HT1080 (cell line): ENCODE results near the gene PHACTR4. TPM values are rescaled to one million over a fixed set of nuclear protein-coding genes. Genes with fewer than 3 reads are reported as not detected.
A peak's percentile ranks its signal among the peaks of the same experiment; 100 is the strongest.

Experiments
- DNase-seq: peaks from one replicate; pipeline ENCODE4 v3.0.0-alpha.2; 2015; ENCODE audit warnings: low read depth
- total RNA-seq: library from RNA; depleted of rRNA; stranded (reverse); fragments of >200 nt; shearing (Covaris generic); gene quantifications from 2 replicates; pipeline ENCODE4 v1.2.3, GENCODE V29; 2014

The PHACTR4 gene
- total RNA-seq, 1 experiment from 2014 or later = 15.6 TPM

DNA sequence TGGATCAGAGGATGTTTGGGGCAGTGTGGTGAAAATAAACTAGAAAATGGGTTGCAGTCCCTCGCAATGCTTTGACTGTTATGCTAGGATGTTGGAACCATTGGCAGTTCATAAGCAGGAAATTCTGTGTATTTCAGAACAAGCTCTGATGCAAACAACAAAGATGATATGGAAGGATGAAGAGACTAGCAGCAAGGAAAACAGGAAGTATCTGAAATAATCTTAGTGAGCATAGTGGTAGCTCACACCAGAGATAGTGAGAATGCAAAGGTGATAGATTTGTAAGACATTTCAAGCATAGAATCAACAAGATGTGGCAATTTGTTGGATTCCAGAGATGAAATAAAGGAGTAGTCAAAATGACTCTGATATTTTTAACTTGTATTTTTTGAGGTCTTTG, 125.2 kb downstream of the PHACTR4 start:
- no peak for DNase-seq

DNA sequence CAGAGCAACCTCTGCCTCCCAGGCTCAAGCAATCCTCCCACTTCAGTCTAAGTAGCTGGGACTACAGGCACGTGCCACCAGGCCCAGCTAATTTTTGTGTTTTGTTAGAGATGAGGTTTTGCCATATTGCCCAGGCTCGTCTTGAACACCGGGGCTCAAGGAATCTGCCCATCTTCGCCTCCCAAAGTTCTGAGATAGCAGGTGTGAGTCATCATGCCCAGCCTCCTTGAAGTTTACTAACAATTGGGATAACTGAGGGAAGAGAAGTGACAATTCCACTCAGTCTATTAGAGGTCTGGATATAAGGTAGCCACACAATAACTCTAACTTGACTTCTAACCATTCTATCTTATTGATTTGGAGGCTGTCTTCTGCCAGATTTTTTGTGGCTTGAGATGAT, 130.0 kb downstream of the PHACTR4 start:
- DNase-seq = no peak

DNA sequence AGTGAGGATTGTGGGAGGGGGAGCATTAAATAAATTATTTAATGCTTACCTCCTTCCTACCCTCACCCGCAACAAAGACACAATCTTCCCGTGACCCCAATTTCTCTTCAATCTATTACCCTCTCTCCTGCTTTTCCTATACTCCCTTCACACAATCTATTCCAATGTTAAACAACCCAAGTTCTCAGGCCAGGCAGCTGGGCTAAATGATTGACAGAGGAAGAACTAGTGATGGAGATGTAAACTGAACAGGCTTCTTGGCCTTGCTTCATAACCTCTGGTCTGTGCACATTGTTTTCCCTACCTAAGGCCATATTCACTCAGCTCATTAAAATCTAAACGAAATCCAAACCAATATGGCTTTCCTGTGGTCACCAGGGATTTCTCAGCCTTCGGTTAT, 132.4 kb downstream of the PHACTR4 start:
- no peak for DNase-seq

DNA sequence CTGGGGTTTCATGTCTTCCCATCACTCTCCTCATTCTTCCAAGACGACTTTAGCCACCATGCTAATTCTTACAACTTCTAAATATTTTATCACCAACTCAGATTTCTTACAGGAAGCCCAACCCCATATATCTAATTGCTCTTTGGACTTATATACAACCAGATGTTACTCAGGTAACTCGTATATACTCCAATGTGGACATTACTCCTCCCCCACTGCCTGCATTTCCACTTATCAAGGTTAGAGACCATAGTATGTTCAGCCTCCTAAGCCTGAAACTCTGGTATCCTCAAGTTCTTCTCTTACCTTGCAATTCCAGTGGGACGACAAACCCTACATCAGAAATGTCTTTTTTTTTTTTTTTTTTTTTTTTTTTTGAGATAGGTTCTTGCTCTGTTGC, 133.6 kb downstream of the PHACTR4 start:
- DNase-seq = no peak

DNA sequence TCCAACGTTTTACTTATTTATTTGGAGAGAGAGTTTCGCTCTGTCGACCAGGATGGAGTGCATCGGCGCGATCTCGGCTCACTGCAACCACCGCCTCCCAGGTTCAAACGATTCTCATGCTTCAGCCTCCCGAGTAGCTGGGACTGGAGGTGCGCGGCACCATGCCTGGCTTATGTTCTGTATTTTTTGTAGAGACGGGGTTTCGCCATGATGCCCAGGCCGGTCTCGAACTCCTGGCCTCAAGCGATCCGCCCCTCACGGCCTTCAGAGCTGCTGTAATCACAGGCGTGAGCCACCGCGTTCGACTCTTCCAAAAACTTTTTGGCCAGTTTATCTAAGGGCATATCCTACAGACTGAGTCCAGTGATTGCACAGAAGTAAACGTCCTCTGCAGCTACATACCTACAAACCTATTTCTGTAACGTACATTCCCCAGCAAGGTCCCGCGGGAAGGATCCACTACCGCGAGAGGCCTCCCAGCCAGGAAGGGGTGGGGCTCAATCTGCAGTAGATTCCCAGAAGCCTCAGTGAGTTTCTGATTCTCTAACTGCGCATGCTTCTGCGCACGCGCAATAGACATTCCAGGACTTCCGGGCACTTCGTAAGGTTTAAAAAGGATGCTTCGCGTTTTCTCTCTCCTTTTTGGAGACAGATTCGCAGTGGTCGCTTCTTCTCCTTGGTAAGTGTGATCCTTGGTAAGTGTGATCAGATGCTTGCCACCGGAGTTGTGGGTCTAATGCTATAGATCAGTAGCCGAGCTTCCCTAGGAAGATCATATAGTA, 136.1 kb downstream of the PHACTR4 start, which contains the start of gene RCC1:
Gene RCC1, plus strand, starts transcription at position 638 of the 782 bp plus-strand sequence. CDS start 23,824 bp downstream, outside the sequence.
- DNase-seq = peak; percentile 96

DNA sequence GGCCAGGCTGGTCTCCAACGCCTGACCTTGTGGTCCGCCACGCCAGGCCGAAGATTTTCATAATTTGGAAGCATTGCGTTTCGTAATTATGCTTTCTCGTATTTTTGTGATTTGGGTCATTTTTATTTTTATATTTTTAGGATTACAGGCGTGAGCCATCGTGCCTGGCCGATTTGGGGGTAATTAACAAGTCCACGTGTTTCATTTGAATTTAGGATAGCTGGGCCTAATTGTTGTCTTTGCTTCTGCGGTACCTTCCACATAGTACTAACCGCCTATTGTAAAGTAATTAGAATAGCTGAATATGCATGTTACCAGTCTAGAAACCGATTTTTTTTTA, 137.3 kb downstream of the PHACTR4 start:
- DNase-seq = peak; percentile 22

DNA sequence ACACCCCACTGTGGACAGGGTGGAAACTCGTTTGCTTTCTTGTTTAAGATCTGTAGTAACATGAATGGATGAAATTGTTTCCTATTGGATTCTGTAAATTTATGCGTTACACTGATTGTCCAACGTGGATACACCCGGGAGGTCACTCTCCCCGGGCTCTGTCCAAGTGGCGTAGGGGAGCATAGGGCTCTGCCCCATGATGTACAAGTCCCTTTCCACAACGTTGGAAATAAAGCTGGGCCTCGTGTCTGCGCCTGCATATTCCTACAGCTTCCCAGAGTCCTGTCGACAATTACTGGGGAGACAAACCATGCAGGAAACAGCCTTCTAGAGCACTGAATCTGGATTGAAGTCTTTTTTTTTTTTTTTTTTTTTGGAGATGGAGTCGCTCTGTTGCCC, 137.7 kb downstream of the PHACTR4 start:
- peak; percentile 41 for DNase-seq

DNA sequence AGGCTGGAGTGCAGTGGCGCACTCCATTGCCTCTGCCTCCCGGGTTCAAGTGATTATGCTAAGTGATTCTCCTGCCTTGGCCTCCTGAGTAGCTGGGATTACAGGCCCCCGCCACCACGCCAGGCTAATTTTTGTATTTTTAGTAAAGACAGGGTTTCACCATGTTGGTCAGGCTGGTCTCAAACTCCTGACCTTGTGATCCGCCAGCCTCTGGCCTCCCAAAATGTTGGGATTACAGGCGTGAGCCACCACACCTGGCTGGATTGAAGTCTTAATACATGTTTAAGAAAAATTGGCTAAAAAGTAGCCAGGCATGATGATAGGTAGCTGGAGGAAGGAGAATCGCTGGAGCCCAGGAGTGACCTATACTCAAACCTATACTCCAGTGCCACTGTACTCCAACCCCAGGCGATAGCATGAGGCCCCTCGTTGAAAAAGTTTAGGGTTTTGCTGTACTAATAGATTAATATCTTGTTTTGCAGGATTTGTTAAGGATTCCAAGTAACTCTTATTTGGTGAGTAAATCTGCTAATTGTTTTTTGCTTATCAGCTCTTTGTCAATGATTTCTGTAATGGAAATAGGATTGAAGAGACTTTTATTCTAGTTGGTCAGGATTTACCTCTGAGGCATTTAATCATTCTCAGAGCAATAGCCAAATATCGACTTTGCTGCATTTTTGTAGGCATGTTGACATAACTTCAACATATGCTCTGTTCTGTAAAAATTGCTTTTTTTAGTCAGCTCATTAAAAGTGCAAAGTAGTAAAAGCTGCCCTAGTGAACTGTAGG, 138.3 kb downstream of the PHACTR4 start:
- DNase-seq = peak; percentile 27

DNA sequence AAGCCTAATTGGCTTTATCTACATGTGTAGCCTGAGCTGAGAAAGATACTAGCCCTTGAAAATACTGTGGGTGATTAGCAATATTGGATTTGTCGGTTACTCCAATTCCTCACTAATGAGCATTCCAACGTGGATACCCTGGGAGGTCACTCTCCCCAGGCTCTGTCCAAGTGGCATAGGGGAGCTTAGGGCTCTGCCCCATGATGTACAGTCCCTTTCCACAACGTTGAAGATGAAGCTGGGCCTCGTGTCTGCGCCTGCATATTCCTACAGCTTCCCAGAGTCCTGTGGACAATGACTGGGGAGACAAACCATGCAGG, 138.9 kb downstream of the PHACTR4 start:
- DNase-seq = peak; percentile 40

DNA sequence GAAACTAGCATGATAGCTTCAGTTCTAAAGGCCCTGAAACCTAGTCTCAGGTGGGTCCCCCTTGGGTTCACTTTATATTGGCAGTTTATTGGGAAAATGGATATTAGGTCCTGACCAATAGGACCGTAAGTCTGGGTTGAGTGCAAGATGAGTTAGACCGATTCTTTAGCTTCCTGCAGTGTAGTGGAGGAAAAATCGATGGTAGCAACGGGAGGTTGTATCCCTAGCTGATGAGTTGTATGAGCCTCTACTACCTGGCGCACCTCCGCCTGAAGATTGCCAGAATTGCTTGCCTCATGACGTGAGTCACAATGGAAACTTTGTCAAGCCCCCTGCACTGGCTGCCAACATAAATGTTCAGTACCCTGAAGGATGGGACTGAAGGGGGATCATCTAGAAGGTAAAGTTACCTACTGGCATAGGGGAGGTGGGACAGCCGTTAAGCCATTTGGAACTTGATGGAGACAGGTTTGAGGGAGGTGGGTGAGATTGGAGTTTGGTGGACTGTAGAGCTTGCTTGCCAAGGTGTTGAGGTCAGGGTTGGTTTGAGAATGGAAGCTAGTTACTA, 140.2 kb downstream of the PHACTR4 start:
- DNase-seq = no peak

DNA sequence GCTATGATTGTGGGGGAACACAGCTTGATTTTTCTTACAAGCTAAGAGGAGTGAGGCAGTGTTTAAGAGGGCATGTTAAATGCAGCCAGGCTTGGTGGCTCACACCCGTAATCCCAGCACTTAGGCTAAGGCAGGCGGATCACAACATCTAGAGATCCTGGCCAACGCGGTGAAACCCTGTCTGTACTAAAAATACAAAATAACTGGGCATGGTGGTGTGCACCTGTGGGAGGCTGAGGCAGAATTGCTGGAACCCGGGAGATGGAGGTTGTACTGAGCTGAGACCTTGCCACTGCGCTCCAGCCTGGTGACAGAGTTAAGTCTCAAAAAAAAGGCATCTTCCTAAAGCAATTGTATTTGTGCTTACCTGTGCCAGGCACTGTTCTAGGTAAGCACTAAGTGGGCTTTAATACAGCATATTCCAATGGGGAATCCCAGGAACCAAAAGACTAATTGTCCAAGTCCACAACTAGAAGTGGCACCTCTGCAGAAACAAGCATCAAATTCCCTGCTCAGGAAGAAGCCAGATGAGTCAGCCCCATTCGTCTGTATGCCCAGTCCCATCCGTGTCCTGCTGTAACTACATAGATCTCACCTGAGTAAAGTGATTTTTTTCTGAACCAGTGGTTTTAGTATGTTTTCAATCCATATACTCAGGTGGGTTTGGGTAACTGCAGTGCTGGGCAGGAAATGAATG, 140.9 kb downstream of the PHACTR4 start:
- no peak for DNase-seq

DNA sequence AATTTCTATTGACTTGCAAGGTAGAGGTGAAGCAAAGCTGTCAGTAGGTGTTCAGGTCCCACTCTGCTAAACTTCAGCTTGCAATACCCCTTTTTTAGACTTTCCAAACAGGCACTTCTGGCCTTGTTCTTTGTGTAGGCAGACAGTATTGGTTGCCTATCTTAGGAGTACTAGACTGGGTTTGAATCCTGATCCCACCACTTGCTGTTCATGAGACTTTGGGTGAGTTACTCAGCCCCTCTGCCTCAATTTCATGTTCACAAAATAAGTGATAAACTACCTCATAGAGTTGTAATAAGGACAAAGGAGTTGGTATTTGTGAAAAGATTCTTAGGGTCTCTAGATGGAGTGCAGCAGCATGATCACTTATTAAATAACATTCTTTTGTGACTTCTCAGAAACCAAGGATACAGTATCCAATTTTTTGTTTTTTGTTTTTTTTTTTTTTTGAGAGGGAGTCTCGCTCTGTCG, 141.5 kb downstream of the PHACTR4 start:
- peak; percentile 86 for DNase-seq

DNA sequence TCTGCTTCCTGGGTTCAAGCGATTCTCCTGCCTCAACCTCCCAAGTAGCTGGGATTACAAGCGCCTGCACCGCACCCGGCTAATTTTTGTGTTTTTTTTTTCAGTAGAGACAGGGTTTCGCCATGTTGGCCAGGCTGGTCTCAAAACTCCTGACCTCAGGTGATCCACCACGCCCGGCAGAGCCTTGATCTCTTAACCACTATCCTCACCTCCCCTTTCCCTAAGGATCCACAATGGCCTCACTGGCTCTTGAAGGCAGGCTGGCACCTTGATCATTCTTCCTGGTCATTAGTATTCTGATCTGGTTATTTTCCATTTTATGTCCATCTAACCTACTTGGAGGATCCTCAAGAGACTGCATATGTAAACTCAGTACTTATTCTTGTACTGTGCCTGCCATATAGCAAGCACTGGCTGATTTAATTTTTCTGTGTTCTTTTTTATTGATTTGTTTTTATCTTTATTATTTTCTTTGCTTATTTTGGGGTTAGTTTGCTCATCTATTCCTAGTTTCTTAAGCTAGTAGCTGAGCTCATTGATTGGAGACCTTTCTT, 142.6 kb downstream of the PHACTR4 start:
- DNase-seq = peak; percentile 65

DNA sequence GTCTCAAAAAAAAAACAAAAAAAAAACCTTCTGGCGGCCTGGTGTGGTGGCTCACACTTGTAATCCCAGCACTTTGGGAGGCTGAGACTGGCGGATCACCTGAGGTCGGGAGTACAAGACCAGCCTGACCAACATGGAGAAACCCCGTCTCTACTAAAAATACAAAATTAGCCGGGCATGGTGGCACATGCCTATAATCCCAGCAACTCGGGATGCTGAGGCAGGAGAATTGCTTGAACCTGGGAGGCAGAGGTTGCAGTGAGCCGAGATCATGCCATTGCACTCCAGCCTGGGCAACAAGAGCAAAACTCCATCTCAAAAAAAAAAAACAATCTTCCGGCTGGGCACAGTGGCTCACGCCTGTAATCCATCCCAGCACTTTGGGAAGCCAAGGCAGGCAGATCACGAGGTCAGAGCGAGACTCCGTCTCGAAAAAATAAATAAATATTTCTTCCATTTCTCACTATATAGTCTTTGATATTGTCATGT, 144.9 kb downstream of the PHACTR4 start:
- DNase-seq = peak; percentile 67

DNA sequence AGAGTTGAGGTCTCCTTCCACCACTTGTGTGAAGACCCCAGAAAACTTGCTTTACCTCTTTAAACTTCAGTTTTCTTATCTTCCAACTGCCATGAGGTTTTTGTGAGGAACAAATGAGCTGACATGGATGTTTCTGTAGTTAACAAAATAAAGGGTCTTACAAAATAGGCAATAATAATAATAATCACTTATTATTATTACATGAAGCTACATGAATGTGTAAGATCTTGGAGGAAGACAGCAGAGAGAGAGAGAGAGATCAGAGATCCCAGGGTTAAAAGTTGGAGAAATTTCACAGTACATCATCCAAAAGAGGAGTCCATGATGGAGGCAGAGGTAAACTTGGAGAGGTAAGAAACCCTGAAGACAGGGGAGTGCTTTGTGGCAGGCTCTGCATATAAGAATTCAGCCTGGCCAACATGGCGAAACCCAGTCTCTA, 147.0 kb downstream of the PHACTR4 start:
- peak; percentile 32 for DNase-seq

DNA sequence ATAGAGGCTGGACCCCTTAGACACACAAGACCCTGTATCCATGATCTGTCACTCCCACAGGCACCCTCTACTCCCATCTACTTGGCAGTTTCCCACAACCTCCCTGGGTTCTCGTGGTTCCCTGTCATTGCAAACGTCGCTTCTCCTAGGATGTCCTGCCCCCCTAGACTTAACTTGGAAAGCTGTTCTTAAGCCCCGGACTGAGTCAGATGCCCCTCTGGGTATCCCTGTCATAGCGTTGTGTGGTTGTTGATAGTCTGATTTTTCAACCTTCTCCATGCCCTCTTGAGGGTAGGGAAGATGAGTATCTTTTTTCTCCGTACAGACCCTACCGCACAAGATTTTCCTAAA, 148.1 kb downstream of the PHACTR4 start:
- no peak for DNase-seq

DNA sequence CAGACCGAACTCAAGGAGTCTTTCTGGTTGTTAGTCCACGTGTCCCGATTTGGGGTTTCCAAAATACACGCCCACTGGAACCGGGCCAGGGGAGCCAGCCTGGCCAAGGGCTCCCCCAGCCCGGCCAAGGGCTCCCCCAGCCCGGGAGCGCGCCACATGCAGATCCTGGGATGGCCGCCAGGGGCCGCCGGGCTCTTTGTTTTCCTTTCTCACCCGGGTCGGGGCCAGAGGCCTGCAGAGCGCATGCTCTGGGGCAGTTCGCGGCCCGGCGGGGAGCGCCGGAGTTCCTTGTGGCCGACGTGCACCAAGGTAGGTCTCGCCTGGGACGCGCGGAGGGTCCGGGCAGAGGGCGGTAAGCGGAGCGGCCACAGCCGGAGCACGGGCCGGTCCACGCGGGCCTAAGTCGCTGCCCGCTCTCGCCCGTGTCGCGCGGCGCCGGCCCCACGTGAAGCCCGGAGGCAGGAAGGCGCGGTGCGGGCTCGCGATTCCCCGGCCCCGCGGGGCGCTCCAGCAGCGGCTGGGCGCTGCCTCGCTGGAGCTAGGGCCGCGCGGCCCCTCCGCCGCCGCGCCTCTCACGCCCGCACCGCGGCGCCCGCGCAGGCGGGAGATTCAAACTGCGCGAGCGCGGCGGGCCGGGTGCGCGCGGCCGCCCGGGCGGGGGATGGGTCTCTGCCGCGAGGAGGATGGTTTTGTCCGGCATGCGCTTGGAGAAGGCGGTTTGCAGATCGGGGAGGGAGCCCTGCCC, 148.6 kb downstream of the PHACTR4 start:
- DNase-seq = peak; percentile 85

DNA sequence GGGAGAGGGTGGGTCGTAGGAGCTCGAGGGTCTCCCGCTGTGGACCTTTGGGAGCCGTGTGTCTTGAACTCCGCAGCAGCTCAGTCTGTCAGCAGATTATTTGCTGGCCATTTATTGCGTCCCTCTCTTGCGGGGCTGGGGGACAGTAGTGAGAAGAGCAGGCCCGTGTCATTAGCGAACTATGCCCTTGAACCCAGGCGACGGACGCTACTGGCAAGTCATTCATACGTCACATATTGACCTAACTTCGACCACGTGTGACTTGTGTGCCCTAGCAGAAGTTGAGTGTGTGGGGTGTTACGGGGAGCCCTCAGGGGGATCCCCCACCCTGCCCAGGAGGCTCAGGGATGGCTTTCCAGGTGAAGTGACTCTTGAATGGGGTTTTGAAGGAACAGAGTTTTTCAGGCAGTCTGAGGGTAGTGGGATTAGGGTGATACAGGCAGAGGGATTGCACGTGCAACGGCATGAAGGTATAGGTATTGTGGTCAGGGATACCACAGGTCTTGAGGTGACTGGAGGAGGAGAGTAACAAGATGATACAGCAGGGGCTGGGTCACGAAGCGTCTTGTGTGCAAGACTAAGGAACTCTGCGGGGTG, 149.3 kb downstream of the PHACTR4 start:
- peak; percentile 50 for DNase-seq

DNA sequence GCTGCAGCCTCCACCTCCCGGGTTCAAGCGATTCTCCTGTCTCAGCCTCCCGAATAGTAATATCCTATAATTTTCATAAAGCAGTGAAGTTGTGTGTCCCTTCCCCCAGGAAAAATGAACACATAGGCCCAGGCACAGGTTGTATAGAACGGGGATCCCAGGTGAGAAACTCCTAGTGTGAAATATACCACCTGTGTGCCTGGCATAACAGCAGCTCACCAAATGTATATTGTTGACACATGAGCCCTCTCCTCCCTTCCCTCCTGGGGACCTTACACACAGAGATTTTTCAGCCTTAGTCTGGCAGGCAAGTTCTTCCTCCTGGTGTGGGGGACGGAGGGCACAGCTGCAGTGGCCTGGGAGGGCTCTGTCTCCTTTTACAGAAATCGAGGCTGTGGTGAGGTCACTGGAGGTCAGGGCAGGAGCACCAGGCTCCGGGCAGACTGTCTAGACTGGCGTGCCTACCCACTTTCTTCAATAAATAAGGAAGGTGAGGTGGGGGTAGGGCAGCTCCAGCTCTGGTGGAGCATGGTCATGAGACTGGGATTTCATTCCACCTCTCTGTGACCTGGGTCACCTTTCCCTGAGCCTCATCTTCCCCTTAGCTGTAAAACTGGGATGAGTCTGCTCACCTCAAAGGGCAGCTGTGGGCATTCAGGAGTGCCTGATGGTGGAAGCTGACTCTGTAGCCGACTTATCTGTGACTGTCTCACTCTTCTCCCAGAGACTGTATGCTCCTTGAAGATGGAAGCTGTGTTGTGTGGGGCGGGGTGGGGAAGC, 150.6 kb downstream of the PHACTR4 start:
- DNase-seq = no peak
